Measurements from ENCODE around the gene SYT3.

SYT3 gene

GRCh38 chr19:50639121-50640112, at the start of gene SYT3:
Gene SYT3 (minus strand): TSS chr19:50639881. CDS start chr19:50637411, 2,470 bp downstream.
- no peak for DNase-seq (ENCODE audit: low spot score)

GRCh38 chr19:50688766-50689165, 49.1 kb upstream of the SYT3 start:
- DNase-seq (ENCODE audit: low spot score), result no peak

GRCh38 chr19:50686310-50687032, 46.8 kb upstream of the SYT3 start:
- no peak for DNase-seq (ENCODE audit: low spot score)

GRCh38 chr19:50679177-50680125, 39.8 kb upstream of the SYT3 start:
- peak; percentile 90 for DNase-seq (ENCODE audit: low spot score)

GRCh38 chr19:50678323-50678722, 38.6 kb upstream of the SYT3 start:
- DNase-seq (ENCODE audit: low spot score), result no peak

- DNase-seq (ENCODE audit: low spot score), result no peak
Observed at GRCh38 chr19:50677636-50678035, 38.0 kb upstream of the SYT3 start.

- no peak for DNase-seq (ENCODE audit: low spot score)
Observed at GRCh38 chr19:50676625-50677197, 37.0 kb upstream of the SYT3 start.

GRCh38 chr19:50673118-50673517, 33.4 kb upstream of the SYT3 start:
- no peak for DNase-seq (ENCODE audit: low spot score)

- DNase-seq (ENCODE audit: low spot score), result no peak
Observed at GRCh38 chr19:50670102-50670380, 30.4 kb upstream of the SYT3 start.

GRCh38 chr19:50669302-50670101, 29.8 kb upstream of the SYT3 start:
- DNase-seq (ENCODE audit: low spot score), result peak; percentile 35

GRCh38 chr19:50668879-50669278, 29.2 kb upstream of the SYT3 start:
- no peak for DNase-seq (ENCODE audit: low spot score)

GRCh38 chr19:50668416-50668815, 28.7 kb upstream of the SYT3 start:
- DNase-seq (ENCODE audit: low spot score), result no peak

- no peak for DNase-seq (ENCODE audit: low spot score)
Observed at GRCh38 chr19:50667759-50668231, 28.1 kb upstream of the SYT3 start.

GRCh38 chr19:50667177-50667758, 27.6 kb upstream of the SYT3 start:
- no peak for DNase-seq (ENCODE audit: low spot score)

GRCh38 chr19:50666346-50667176, 26.9 kb upstream of the SYT3 start:
- DNase-seq (ENCODE audit: low spot score), result no peak

- no peak for DNase-seq (ENCODE audit: low spot score)
Observed at GRCh38 chr19:50664204-50664603, 24.5 kb upstream of the SYT3 start.

- peak; percentile 75 for DNase-seq (ENCODE audit: low spot score)
Observed at GRCh38 chr19:50663482-50663790, 23.8 kb upstream of the SYT3 start.

GRCh38 chr19:50662651-50663481, 23.2 kb upstream of the SYT3 start:
- DNase-seq (ENCODE audit: low spot score), result no peak
